D721Med (cell line): ENCODE data around the gene CES2.
A peak's percentile ranks its signal among the peaks of the same experiment; 100 is the strongest.

Experiments used
- DNase-seq: peaks from one replicate; pipeline ENCODE4 v3.0.0; 2011; ENCODE audit warnings: low spot score; ENCODE audit not compliant: insufficient read length
- FAIRE-seq: peaks from 2 replicates; lab custom pipeline; 2011; peaks lifted over from hg19 to GRCh38; lab: Jason Lieb, UNC
- TF ChIP-seq, protein P1 (sequence below): IDR thresholded peaks from 2 replicates; pipeline ENCODE4 v1.5.1; 2012; ENCODE audit warnings: mild to moderate bottlenecking, control low read depth; ENCODE audit not compliant: insufficient read depth; ENCODE audit errors: missing control alignments

CES2 gene

DNA sequence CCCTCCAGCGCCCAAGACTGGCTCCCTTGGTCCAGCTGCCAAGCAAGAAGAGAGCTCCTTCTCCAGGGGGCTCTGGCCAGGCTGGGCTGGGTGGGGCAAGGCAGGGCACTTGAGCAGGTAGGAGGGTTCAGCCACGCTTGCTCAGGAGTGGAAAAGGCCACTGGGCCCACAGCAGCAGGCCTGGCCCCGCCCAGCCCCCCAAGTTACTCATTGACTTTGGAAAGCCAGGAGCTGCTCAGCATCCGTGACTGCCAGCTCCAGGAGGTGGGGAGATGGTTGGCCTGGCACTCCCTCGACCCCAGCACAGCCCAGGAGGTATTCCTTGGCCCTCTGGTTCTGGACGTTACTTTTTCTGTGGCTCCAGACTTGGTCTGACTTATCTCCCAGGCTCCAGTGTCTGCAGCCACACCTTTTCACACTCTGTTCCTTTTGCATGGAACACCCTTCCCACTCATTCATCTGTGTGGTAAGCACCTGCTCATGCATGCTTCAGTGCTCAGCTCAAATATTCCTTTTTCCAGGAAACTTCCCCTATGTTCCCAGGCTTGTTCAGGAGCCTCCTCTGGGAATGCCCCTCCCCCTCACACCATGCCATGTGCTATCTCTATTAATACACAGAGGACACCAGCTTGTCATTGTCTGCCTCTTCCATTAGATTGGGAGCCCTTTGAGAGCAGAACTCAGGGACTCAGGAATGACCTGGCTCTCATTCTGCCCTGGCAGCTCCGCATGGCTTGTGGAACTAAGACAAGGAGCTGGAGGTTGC is 16.3 kb upstream of the CES2 start, which contains the start of gene CDH16:
CDH16 (minus strand) TSS at position 83 of the 766 bp plus-strand sequence. CDS start 820 bp downstream, outside the sequence.
- DNase-seq (no peak), FAIRE-seq (no peak)
- TF ChIP-seq, protein P1, sequence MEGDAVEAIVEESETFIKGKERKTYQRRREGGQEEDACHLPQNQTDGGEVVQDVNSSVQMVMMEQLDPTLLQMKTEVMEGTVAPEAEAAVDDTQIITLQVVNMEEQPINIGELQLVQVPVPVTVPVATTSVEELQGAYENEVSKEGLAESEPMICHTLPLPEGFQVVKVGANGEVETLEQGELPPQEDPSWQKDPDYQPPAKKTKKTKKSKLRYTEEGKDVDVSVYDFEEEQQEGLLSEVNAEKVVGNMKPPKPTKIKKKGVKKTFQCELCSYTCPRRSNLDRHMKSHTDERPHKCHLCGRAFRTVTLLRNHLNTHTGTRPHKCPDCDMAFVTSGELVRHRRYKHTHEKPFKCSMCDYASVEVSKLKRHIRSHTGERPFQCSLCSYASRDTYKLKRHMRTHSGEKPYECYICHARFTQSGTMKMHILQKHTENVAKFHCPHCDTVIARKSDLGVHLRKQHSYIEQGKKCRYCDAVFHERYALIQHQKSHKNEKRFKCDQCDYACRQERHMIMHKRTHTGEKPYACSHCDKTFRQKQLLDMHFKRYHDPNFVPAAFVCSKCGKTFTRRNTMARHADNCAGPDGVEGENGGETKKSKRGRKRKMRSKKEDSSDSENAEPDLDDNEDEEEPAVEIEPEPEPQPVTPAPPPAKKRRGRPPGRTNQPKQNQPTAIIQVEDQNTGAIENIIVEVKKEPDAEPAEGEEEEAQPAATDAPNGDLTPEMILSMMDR: no peak

DNA sequence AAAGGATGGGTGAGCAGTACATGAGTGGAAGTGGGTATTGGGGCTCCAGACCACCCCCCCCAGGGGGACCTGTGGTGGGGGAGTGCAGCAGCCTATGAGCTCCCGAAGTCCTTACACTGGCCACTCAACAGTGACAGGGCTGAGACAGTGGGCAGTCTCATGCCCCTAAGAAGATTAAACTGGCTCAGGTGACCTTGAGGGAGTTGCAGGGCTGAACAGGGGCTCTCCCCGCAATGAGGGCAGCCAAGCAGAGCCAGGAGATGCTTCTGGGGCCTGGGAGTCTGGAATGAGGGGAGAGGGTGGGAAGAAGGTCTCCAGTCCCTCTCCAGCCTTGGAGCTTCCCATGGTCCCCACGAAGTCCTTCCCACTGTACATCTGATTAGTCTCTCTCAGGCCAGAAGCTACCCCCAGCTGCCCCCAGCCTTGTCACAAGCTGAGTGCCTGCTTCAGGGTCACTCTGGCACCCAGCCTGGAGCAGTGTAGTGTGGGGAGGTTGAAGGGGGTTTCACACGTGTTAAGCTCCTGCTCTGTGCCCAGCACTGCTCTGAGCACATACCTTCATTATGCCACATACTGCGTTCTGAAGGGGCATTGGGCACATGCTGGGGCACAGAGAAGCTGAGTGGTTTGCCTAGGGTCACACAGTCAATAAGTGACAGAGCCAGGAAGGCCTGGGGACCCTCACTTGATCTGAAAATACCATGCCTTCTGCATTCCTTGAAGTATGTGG is 15.6 kb upstream of the CES2 start:
- no peak for FAIRE-seq
- TF ChIP-seq, protein P1: no peak
- DNase-seq: no peak

DNA sequence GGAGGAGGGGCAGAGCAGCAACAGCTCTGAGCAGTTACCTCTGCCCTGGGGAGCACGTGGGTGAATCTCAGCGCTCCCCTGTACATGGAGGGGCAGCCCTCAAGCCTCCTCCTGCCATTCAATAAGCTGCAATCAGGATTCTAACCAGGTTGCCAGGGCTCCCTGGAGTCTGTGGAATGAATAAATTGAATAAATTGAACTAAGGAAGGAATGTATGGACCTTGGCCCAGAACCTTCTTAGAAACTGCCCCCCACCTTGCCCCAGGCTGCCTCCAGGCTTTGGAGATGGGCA is 15.1 kb upstream of the CES2 start:
- DNase-seq (no peak), FAIRE-seq (no peak)
- TF ChIP-seq, protein P1: no peak

DNA sequence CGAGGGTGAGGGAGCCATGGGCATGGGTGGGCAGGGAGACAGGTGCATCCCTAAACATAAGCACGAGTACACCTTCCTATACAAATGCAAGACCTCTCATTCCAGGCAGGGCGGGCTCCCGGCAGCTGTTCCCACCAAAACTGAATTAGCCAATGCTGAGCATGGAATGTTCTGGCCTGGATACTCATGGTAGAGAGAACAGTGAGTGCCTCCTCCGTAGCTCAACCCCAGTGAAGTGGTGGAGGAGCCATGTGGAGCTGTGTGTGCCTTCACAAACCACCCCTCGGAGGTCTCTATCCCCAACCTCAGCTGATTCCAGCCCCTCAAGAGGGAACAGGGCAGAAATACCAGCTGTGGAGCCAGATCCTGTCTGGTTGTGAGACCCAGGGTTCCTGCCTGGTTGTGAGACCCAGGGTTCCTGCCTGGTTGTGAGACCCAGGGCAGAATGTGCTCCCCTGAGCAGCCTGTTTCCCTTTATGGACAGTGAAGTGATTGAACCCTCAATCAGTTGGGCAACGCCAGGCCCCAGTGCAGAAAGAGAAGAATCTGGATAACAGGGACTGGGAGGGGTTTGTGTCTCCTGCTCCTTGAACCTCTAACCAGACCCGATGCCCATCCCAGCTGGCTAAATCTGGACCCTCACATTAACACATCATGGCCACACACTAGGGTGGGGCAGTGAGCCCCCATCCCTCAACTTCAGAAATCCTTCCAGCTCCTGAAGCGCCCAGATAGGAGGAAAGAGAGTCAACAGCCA is 14.2 kb upstream of the CES2 start:
- DNase-seq: no peak
- FAIRE-seq: no peak
- TF ChIP-seq, protein P1: no peak

DNA sequence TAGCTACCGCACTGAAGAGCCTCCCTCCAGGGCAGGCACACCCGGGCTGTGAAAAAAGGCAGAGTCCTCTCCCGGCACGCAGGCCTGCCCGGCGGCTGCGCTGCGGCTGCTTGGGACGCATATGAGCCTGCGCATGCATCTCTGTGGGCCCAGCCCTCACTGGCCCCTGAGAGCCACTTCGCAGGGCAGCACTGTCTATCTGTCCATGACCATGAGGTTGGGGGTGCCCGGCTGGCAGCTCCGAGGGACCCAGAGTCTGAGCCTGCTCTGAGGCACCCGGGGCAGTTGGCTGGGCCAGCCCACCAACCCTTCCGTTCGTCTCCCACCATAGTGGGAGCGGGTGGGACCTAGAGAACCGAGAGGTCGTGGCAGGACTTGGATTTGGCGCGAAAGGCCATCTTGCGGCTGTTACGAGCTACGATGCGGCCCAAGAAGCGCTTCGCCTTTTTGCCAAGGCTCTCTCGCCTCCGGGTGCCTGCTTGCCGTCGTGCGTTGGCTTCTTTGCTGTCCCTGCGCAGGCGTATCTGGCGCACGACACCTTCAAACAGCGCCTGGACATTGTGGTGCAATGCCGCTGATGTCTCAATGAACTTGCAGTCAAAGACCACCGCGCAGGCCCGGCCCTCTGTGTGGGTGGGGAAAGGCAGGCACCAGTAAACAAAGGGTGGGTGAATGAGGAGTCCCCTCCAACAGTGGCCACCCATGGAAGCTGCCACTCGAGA is 13.4 kb upstream of the CES2 start:
- DNase-seq (no peak), FAIRE-seq (no peak)
- TF ChIP-seq, protein P1: no peak

DNA sequence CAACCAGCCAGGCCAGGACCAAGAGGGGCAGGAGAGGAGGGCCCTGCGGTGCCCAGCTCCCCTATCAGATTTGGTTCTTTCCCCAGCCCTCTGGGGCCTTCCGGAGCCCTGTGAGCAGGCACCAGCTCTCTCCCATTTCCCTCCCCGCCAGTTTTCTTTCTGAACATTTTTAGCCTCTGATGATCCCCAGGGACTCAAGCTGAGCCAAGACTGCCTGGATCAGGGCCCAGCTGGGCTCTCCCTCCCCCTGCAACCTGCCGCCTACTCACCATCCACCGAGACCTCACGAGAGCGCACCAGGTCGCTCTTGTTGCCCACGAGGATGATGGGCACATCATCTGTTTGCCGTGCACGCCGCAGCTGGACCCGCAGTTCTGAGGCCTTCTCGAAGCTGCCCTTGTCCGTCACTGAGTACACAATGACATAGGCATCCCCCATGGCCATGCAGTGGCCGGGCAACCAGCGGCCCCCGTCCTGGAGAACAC is 12.0 kb upstream of the CES2 start:
- FAIRE-seq: no peak
- TF ChIP-seq, protein P1: no peak
- peak; percentile 81 for DNase-seq
